GM12801 (cell line): ENCODE results near the gene C6orf132.

ENCODE experiments used
- TF ChIP-seq, protein P1 (sequence below): IDR thresholded peaks from one replicate; pipeline ENCODE4 v1.5.1; 2011; ENCODE audit warnings: control low read depth; ENCODE audit not compliant: insufficient read length; ENCODE audit errors: extremely low read depth

C6orf132 gene

DNA sequence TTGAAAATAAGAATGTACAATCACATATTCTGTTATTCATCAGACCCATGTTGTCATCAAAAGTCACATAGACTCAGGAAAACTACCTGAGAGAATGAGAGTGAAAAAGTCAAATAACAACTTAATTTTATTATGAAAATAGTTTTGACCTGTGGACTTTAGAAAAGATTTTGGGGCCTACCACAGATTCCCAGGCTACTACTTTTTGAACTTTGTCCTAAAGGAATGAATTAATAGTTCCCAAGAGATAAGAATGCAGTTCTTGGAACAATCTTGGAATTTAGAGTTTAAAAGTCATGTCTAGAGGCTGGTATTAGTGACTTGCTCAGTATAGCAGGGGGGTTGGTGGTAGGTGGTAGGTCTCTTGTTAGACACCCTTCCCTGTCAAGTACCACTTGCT lies 88.8 kb downstream of the C6orf132 start:
- TF ChIP-seq, protein P1, sequence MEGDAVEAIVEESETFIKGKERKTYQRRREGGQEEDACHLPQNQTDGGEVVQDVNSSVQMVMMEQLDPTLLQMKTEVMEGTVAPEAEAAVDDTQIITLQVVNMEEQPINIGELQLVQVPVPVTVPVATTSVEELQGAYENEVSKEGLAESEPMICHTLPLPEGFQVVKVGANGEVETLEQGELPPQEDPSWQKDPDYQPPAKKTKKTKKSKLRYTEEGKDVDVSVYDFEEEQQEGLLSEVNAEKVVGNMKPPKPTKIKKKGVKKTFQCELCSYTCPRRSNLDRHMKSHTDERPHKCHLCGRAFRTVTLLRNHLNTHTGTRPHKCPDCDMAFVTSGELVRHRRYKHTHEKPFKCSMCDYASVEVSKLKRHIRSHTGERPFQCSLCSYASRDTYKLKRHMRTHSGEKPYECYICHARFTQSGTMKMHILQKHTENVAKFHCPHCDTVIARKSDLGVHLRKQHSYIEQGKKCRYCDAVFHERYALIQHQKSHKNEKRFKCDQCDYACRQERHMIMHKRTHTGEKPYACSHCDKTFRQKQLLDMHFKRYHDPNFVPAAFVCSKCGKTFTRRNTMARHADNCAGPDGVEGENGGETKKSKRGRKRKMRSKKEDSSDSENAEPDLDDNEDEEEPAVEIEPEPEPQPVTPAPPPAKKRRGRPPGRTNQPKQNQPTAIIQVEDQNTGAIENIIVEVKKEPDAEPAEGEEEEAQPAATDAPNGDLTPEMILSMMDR, result no peak

DNA sequence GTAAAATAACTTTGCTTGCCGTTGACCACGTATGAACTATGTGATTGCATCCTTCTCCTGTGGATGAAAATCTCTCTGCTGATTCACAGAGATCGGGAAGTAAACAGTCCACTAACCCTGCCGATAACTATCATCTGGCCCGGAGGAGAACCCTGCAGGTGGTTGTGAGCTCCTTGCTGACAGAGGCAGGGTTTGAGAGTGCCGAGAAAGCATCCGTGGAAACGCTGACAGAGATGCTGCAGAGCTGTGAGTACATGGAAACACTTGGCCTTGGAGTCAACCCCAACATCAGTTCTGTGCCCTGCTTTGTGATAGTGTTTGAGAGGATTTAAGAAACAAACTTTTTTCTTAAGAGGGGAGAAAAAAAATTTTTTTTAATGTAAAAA lies 91.2 kb downstream of the C6orf132 start:
- TF ChIP-seq, protein P1, result no peak
